Neural cell (in vitro differentiated cells): Measurements from ENCODE around the gene KNSTRN.

Source experiments
- EP300 ChIP-seq: fragments of 450-650 bp; conservative IDR thresholded peaks from 2 replicates; pipeline ENCODE4 v1.6.1; 2014; ENCODE audit warnings: antibody characterized with exemption, mild to moderate bottlenecking, moderate library complexity; ENCODE audit not compliant: poor library complexity, severe bottlenecking
- POLR2AphosphoS5 ChIP-seq: IDR thresholded peaks from 2 replicates; pipeline ENCODE4 v1.6.1; 2012
- TAF1 ChIP-seq: IDR thresholded peaks from 2 replicates; pipeline ENCODE4 v1.6.1; 2012; ENCODE audit warnings: low read depth
- TF ChIP-seq, protein P1 (sequence below): fragments of 450-650 bp; IDR thresholded peaks from 2 replicates; pipeline ENCODE4 v1.5.1; 2014; ENCODE audit warnings: antibody characterized with exemption, mild to moderate bottlenecking, moderate library complexity; ENCODE audit not compliant: poor library complexity, severe bottlenecking

DNA sequence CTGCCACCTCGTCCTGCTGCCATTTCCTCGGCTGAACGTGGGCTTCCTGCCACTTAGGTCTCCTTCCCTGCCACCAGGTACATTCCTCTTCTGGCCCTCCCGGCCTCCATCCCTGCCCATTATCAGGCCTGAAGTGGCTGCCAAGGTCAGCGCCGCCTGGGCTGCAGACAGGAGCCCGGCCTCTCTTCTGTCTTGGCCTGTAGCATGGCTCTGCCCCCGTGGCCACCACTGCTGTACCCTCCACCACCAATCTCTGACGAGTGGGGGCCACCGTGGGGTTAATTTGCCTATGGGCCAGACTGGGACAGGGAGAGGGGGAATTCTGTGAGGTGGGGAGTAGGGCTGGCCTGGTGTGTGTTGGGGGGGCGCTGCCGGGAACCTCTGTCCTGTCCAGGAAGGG lies 56.2 kb downstream of the KNSTRN start:
- TF ChIP-seq POLR2AphosphoS5 (no peak), TAF1 (no peak), EP300 (no peak)
- TF ChIP-seq, protein P1, sequence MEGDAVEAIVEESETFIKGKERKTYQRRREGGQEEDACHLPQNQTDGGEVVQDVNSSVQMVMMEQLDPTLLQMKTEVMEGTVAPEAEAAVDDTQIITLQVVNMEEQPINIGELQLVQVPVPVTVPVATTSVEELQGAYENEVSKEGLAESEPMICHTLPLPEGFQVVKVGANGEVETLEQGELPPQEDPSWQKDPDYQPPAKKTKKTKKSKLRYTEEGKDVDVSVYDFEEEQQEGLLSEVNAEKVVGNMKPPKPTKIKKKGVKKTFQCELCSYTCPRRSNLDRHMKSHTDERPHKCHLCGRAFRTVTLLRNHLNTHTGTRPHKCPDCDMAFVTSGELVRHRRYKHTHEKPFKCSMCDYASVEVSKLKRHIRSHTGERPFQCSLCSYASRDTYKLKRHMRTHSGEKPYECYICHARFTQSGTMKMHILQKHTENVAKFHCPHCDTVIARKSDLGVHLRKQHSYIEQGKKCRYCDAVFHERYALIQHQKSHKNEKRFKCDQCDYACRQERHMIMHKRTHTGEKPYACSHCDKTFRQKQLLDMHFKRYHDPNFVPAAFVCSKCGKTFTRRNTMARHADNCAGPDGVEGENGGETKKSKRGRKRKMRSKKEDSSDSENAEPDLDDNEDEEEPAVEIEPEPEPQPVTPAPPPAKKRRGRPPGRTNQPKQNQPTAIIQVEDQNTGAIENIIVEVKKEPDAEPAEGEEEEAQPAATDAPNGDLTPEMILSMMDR: no peak
